Keratinocyte (primary cell): ENCODE results near the gene BORCS8. TPM values are rescaled to one million over a fixed set of nuclear protein-coding genes. Genes with fewer than 3 reads are reported as not detected.

Experiments
- DNase-seq: peaks from one replicate; pipeline ENCODE4 v3.0.0-alpha.2; 2011; ENCODE audit warnings: low read depth, missing footprints, low spot score
- FAIRE-seq: peaks from 2 replicates; lab custom pipeline; 2011; peaks lifted over from hg19 to GRCh38; lab: Jason Lieb, UNC
- H2AFZ ChIP-seq: 2 replicates; pipeline ENCODE4 v1.6.0; 2012; ENCODE audit warnings: low read length, control low read depth, inconsistent platforms; ENCODE audit not compliant: control insufficient read depth
- H3K27ac ChIP-seq: 2 replicates; pipeline ENCODE4 v1.5.1; 2011; ENCODE audit warnings: low read length; ENCODE audit not compliant: control insufficient read depth, insufficient read depth
- H3K27me3 ChIP-seq: 3 replicates; pipeline ENCODE4 v1.6.0; 2011; ENCODE audit warnings: low read length; ENCODE audit not compliant: control insufficient read depth, insufficient read depth; ENCODE audit errors: extremely low read depth
- H3K36me3 ChIP-seq, 2 experiments: 2 replicates in 1 of 2; 3 replicates in 1 of 2; pipeline ENCODE4 v1.5.1; 2011; ENCODE audit warnings: low read length in 2 of 2, mild to moderate bottlenecking in 1 of 2; ENCODE audit not compliant: control insufficient read depth in 2 of 2, insufficient read depth in 2 of 2; ENCODE audit errors: extremely low read depth in 1 of 2
- H3K4me1 ChIP-seq: 3 replicates; pipeline ENCODE4 v1.5.1; 2011; ENCODE audit warnings: low read length; ENCODE audit not compliant: control insufficient read depth, insufficient read depth; ENCODE audit errors: extremely low read depth
- H3K4me2 ChIP-seq: 3 replicates; pipeline ENCODE4 v1.6.0; 2011; ENCODE audit warnings: low read depth, low read length; ENCODE audit not compliant: control insufficient read depth, insufficient read depth; ENCODE audit errors: extremely low read depth
- H3K4me3 ChIP-seq, 3 experiments: fragments of 200-600 bp in 1 of 3; sonication (generic) in 1 of 3; 2 replicates in 2 of 3; 3 replicates in 1 of 3; pipeline ENCODE4 v1.5.1; 2011 to 2016; ENCODE audit warnings: low read length in 3 of 3, mild to moderate bottlenecking in 3 of 3, control low read depth in 2 of 3, inconsistent platforms in 1 of 3, low read depth in 1 of 3, mixed read lengths in 1 of 3, mixed run types in 1 of 3, moderate library complexity in 1 of 3; ENCODE audit not compliant: control insufficient read depth in 2 of 3, insufficient read depth in 2 of 3; ENCODE audit errors: extremely low read depth in 1 of 3
- H3K79me2 ChIP-seq: 2 replicates; pipeline ENCODE4 v1.6.0; 2012; ENCODE audit warnings: low read length; ENCODE audit not compliant: control insufficient read depth, insufficient read depth
- H3K9ac ChIP-seq: 3 replicates; pipeline ENCODE4 v1.6.0; 2011; ENCODE audit warnings: low read length; ENCODE audit not compliant: control insufficient read depth, insufficient read depth; ENCODE audit errors: extremely low read depth
- H3K9me1 ChIP-seq: 3 replicates; pipeline ENCODE4 v1.6.0; 2011; ENCODE audit warnings: low read length; ENCODE audit not compliant: control insufficient read depth, insufficient read depth; ENCODE audit errors: extremely low read depth
- H3K9me3 ChIP-seq: 2 replicates; pipeline ENCODE4 v1.5.1; 2012; ENCODE audit warnings: low read depth, low read length; ENCODE audit not compliant: control insufficient read depth
- H4K20me1 ChIP-seq: 3 replicates; pipeline ENCODE4 v1.6.0; 2011; ENCODE audit warnings: low read length; ENCODE audit not compliant: control insufficient read depth, insufficient read depth; ENCODE audit errors: extremely low read depth
- EZH2 ChIP-seq: IDR thresholded peaks from one replicate; pipeline ENCODE4 v1.6.1; 2012; ENCODE audit warnings: inconsistent platforms, mild to moderate bottlenecking, low read length, moderate library complexity
- dilution Hi-C: fragments of 300-500 bp; cut with MboI; formaldehyde crosslinking; loops from one replicate; pipeline ENCODE4 v1.7.0; 2020; ENCODE audit warnings: low sequenced_read_pairs; ENCODE audit not compliant: extremely low pct_ligation_motif_present
- polyA plus RNA-seq, 5 experiments: library from polyadenylated mRNA; depleted of rRNA in 3 of 5; stranded (reverse) in 3 of 5; stranded (forward) in 1 of 5; unstranded in 1 of 5; fragments of >200 nt; gene quantifications; 1 replicate in 1 of 5; 2 replicates in 3 of 5; 3 replicates in 1 of 5; pipeline versions ENCODE4 v1.2.1 to v1.2.3, GENCODE V29; 2011 to 2012; ENCODE audit warnings: missing spikeins in 2 of 5, low read depth in 1 of 5, low replicate concordance in 1 of 5
- TF ChIP-seq, protein P1 (sequence below), 3 experiments: IDR thresholded peaks in 1 of 3; conservative IDR thresholded peaks in 1 of 3; optimal IDR thresholded peaks in 1 of 3; 2 replicates in 2 of 3; 3 replicates in 1 of 3; pipeline versions ENCODE3 to v1.5.1; 2011; ENCODE audit warnings: low read length in 3 of 3, mild to moderate bottlenecking in 3 of 3, moderate library complexity in 2 of 3, control low read depth in 1 of 3, inconsistent platforms in 1 of 3; ENCODE audit not compliant: insufficient read depth in 2 of 3; ENCODE audit errors: extremely low read depth in 1 of 3

BORCS8 gene
- polyA plus RNA-seq, 1 donor (not counting 4 experiments of a cell fraction or from before 2014, with no cell fraction given) = 16.3 TPM

DNA sequence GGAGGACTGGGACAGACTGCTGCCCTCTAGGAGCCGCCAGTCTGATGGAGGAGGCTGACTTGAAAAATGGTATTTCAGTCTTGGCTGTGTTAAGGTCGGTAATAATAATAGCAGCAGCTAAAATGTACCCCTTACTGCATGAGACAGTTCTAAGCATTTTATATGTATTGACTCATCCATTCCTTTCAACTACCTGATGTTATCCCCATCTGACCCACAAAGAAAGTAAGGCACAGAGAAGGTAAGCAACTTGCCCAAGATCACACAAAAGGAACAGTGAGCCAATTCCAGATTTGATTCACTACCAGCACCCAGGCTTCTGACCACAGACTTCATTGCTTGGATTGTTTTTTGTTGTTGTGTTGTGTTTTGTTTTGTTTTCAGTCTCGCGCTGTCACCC lies 23.8 kb upstream of the BORCS8 start:
- Histone ChIP-seq H4K20me1 (no peaks in the 10 kb centered on the region), H3K79me2 (no peaks in the 10 kb centered on the region), H3K27ac (no peak overlapping the region), H3K4me2 (no peak overlapping the region), H3K27me3 (peaks cover 33% of the 10 kb centered on the region), H3K9ac (no peak overlapping the region), H3K4me1 (no peaks in the 10 kb centered on the region), H3K9me1 (no peaks in the 10 kb centered on the region), H3K4me3 (no peak overlapping the region), H3K36me3 (no peaks in the 10 kb centered on the region), H2AFZ (no peak overlapping the region), H3K9me3 (no peaks in the 10 kb centered on the region)
- TF ChIP-seq, protein P1, sequence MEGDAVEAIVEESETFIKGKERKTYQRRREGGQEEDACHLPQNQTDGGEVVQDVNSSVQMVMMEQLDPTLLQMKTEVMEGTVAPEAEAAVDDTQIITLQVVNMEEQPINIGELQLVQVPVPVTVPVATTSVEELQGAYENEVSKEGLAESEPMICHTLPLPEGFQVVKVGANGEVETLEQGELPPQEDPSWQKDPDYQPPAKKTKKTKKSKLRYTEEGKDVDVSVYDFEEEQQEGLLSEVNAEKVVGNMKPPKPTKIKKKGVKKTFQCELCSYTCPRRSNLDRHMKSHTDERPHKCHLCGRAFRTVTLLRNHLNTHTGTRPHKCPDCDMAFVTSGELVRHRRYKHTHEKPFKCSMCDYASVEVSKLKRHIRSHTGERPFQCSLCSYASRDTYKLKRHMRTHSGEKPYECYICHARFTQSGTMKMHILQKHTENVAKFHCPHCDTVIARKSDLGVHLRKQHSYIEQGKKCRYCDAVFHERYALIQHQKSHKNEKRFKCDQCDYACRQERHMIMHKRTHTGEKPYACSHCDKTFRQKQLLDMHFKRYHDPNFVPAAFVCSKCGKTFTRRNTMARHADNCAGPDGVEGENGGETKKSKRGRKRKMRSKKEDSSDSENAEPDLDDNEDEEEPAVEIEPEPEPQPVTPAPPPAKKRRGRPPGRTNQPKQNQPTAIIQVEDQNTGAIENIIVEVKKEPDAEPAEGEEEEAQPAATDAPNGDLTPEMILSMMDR (optimal IDR thresholded peaks at IDR 0.05 in 1 of 3, IDR thresholded peaks at IDR 0.05 in 1 of 3, conservative IDR thresholded peaks at IDR 0.05 in 1 of 3; ENCODE audit: extremely low read depth in 1 of 3, insufficient read depth in 2 of 3, low read length in 3 of 3) = no peak
- TF ChIP-seq EZH2 = no peak
- FAIRE-seq = no peak
- dilution Hi-C loops = no loop called here
- DNase-seq = no peak

DNA sequence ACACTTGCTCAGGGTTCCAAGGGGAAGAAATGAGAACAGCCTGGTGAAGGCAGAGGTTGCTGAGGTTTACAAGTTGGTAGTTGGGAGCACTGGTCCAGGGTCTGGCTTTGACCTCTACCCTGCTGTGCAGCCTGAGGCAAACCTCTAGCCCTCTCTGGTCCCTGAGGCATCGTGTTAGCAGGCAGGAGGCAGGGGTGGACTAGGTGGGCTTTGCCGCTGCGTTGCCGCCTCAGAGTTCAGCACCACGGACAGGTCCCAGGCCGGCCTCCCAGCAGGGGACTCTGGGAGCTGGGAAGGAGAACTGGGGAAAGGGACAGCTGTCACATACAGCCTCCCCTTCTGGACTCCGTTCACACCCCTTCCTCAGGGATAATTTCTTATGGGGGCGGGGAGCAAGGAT lies 22.9 kb upstream of the BORCS8 start:
- DNase-seq = no peak
- dilution Hi-C loops = no loop called here
- Histone ChIP-seq H4K20me1 (no peaks in the 10 kb centered on the region), H3K9me1 (no peaks in the 10 kb centered on the region), H2AFZ (no peak overlapping the region), H3K27me3 (peaks cover 33% of the 10 kb centered on the region), H3K4me2 (no peak overlapping the region), H3K36me3 (no peaks in the 10 kb centered on the region), H3K79me2 (no peaks in the 10 kb centered on the region), H3K9ac (no peak overlapping the region), H3K4me1 (no peaks in the 10 kb centered on the region), H3K4me3 (no peak overlapping the region), H3K9me3 (no peaks in the 10 kb centered on the region), H3K27ac (no peak overlapping the region)
- no peak for FAIRE-seq
- TF ChIP-seq EZH2 = no peak
- TF ChIP-seq, protein P1 (optimal IDR thresholded peaks at IDR 0.05 in 1 of 3, IDR thresholded peaks at IDR 0.05 in 1 of 3, conservative IDR thresholded peaks at IDR 0.05 in 1 of 3; ENCODE audit: extremely low read depth in 1 of 3, insufficient read depth in 2 of 3, low read length in 3 of 3) = no peak
